Measurements from ENCODE around the gene TMEM238. TPM values are rescaled to one million over a fixed set of nuclear protein-coding genes. Genes with fewer than 3 reads are reported as not detected.

TMEM238 gene
- total and polyA plus RNA-seq, 9 donors: 0.14 to 0.49 (median 0.26) TPM

DNA sequence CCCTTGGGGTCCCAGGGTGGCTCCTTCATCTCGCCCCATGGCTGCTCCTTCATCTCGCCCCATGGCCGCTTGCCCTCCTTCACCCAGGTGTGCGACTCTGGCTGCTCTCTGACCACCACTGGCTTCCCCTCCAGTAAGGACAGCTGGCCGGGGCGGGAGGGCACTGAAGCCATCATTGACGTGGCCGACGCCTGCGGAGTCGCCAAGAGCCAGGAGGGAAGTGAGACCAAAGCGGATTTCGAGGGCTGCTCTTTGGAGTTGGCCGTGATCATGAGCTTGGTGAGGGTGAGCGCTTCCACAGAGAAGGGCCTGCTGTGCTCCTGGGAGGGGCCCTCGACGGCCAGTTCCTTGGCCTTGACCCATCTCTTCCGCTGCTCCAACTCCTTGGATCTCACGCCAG lies 25.6 kb downstream of the TMEM238 start:
- no peaks in the 10 kb centered on the region for H3K36me3 ChIP-seq (ENCODE audit: control insufficient read depth, insufficient read depth, low read length)
- no peak overlapping the region for H3K4me3 ChIP-seq (ENCODE audit: low read length)
- H3K27me3 ChIP-seq (ENCODE audit: control insufficient read depth, insufficient read depth, low read length): peaks cover 46% of the 10 kb centered on the region
- H3K9me3 ChIP-seq (replicated peaks; ENCODE audit: control insufficient read depth, low read depth, low read length): no peaks in the 10 kb centered on the region
- DNase-seq: no peak
- peaks cover 10% of the 10 kb centered on the region for H3K4me1 ChIP-seq (ENCODE audit: control insufficient read depth, insufficient read depth, low read length)
- H3K27ac ChIP-seq (ENCODE audit: low read length): no peak overlapping the region
- WGBS (ENCODE audit: insufficient coverage): 80% methylated on average over 19 of the region's 19 CpGs

- DNase-seq: no peak
- 4% methylated on average over 8 of the region's 13 CpGs for WGBS (ENCODE audit: insufficient coverage)
- H3K27me3 ChIP-seq (ENCODE audit: control insufficient read depth, insufficient read depth, low read length): peaks cover 75% of the 10 kb centered on the region
- H3K9me3 ChIP-seq (replicated peaks; ENCODE audit: control insufficient read depth, low read depth, low read length): no peaks in the 10 kb centered on the region
- peaks cover 14% of the 10 kb centered on the region for H3K4me1 ChIP-seq (ENCODE audit: control insufficient read depth, insufficient read depth, low read length)
- no peaks in the 10 kb centered on the region for H3K36me3 ChIP-seq (ENCODE audit: control insufficient read depth, insufficient read depth, low read length)
- no peak overlapping the region for H3K4me3 ChIP-seq (ENCODE audit: low read length)
- no peak overlapping the region for H3K27ac ChIP-seq (ENCODE audit: low read length)
These were observed 28.8 kb downstream of the TMEM238 start for GRCh38 chr19:55355213-55355821.

DNA sequence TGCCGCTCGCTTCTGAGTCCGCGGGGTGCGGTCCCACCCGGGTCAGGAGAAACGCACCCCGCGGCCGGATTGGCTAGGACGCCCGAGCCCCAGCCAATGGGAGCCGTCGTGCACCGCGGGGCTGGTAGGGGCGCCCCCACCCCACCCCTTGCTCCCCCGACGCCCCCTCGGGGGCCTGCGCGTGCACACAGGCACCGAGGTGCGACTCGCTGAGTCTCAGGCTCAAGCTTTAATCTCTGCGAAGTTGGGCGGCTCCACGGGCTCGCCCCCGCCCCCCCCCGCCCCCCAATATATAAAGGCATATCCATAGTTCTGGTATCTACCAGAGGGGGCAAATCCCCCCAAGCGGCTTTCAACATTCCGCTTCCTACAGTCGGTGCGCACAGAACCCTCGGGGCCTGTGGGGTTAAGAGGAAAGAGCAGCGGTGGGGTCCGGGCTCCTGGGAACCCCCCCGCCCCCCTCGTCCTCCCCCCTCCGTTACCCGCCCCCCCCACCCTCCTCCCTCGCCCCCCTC lies 29.3 kb downstream of the TMEM238 start, which contains the start of gene COX6B2:
Gene COX6B2, minus strand, starts transcription at position 22 of the 515 bp plus-strand sequence. CDS start 198 bp downstream, outside the sequence.
- Histone ChIP-seq H3K4me3 (ENCODE audit: low read length) (peak within 1 kb of the TSS; percentile 19), H3K36me3 (ENCODE audit: control insufficient read depth, insufficient read depth, low read length) (no peaks in the 10 kb centered on the region), H3K4me1 (ENCODE audit: control insufficient read depth, insufficient read depth, low read length) (peaks cover 14% of the 10 kb centered on the region), H3K27me3 (ENCODE audit: control insufficient read depth, insufficient read depth, low read length) (peaks cover 75% of the 10 kb centered on the region), H3K27ac (ENCODE audit: low read length) (no peak within 1 kb of the TSS), H3K9me3 (replicated peaks; ENCODE audit: control insufficient read depth, low read depth, low read length) (no peaks in the 10 kb centered on the region)
- DNase-seq: no peak
- WGBS (ENCODE audit: insufficient coverage): 0% methylated on average over 8 of the region's 43 CpGs

DNA sequence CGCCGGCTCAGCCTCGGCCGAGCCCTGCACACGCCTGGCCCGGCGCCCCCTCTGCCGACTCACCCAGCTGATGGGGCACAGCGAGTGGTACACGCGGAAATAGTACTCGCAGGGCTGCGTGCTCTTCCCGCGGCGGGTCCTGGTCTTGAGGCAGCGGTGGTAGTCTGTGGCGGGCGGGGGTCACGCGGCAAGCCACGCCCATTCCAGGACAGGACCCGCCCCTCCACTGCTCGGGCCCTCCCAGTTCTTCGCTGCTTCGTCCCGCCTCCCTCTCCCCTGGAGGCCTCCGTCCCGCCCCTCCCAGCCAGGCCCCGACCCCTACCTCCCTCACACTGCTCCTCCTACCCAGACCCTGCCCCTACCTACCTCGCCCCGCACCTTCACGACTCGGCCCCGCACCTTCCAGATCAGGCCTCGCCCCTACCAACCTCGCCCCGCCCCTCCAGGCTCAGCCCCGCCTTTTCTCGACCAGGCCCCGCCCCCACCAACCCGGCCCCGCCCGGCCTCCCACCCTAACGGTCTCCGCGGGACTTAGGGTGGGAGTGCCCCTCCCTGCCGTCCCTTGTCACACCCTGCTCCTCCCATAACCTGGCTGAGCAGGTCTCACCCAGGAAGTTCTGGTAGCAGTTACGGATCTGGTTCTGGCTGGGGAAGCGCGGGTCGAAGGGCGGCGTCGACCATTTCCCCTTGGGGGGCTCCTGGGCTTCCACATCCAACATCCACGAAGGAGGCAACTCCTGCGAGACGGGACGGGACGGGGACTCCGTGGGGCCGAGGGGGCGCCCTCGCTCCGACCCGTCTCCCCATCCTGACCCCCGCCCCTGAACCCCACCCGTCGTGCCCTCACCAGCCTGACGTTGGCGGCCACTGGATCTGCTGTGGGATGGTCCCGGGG lies 30.0 kb downstream of the TMEM238 start:
- WGBS (ENCODE audit: insufficient coverage): under 1% methylated on average over 51 of the region's 72 CpGs
- H3K36me3 ChIP-seq (ENCODE audit: control insufficient read depth, insufficient read depth, low read length): peaks cover 5% of the 10 kb centered on the region
- no peak for DNase-seq

DNA sequence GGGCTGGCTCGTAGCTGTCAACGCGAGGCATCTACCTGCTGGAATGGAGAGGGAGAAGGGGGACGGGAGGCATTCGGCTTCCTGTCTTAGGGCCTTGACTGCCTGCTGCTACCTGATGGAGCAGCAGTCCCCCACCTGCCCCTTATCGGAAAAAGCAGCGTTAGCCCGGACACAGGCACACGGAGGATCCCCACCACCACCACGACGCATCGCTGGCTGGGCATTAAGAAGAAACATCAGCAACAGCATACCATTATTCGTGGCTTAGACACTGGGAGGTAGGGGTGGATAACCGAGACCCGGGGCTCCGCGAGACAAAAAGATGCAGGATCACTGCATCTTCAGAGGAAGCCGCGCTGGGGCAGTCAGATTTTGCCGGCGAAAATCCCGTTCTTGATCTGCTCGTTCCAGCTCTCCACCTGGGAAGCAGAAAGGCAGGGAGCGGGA lies 30.7 kb downstream of the TMEM238 start:
- H3K36me3 ChIP-seq (ENCODE audit: control insufficient read depth, insufficient read depth, low read length): peaks cover 10% of the 10 kb centered on the region
- peak overlapping the region; percentile 19 for H3K4me3 ChIP-seq (ENCODE audit: low read length)
- no peak overlapping the region for H3K27ac ChIP-seq (ENCODE audit: low read length)
- DNase-seq: no peak
- H3K4me1 ChIP-seq (ENCODE audit: control insufficient read depth, insufficient read depth, low read length): peaks cover 18% of the 10 kb centered on the region
- 3% methylated on average over 15 of the region's 24 CpGs for WGBS (ENCODE audit: insufficient coverage)
- no peaks in the 10 kb centered on the region for H3K9me3 ChIP-seq (replicated peaks; ENCODE audit: control insufficient read depth, low read depth, low read length)
- peaks cover 72% of the 10 kb centered on the region for H3K27me3 ChIP-seq (ENCODE audit: control insufficient read depth, insufficient read depth, low read length)

More for the DNA sequence above, 30.0 kb downstream of the TMEM238 start:
- H3K27ac ChIP-seq (ENCODE audit: low read length): no peak overlapping the region
- no peaks in the 10 kb centered on the region for H3K9me3 ChIP-seq (replicated peaks; ENCODE audit: control insufficient read depth, low read depth, low read length)
- H3K4me1 ChIP-seq (ENCODE audit: control insufficient read depth, insufficient read depth, low read length): peaks cover 14% of the 10 kb centered on the region
- peaks cover 72% of the 10 kb centered on the region for H3K27me3 ChIP-seq (ENCODE audit: control insufficient read depth, insufficient read depth, low read length)
- H3K4me3 ChIP-seq (ENCODE audit: low read length): peak overlapping the region; percentile 19

DNA sequence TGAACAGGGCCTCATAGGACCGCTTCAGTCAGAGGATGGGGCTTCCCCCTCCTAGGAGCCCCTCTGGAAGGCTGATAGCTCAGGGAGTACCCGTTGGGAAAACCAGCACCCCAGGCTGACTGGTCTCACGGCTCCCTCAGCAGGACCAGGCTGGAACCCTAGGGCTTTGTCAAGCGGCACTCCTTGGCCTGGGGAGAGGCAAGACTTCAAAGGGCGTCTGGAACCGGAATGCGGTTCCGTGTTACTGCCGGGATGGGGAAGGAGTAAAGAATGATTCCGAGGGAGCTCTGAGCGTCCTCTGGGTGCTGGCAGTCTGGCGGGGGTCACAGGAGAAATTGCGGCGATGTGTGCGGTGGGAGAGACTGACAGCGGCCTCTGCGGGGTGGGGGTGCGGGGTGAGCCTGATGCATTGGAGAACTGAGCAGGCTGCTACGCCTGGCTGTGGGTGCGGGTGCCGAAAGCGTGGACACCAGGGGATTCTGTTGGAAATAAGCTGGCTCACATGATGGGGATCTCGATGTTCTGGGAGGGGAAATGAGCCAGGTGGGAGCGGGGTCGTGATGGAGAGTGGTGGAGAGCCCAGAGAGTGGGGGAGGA lies 31.4 kb downstream of the TMEM238 start:
- Histone ChIP-seq H3K36me3 (ENCODE audit: control insufficient read depth, insufficient read depth, low read length) (peaks cover 14% of the 10 kb centered on the region), H3K27ac (ENCODE audit: low read length) (no peak overlapping the region), H3K4me1 (ENCODE audit: control insufficient read depth, insufficient read depth, low read length) (peaks cover 25% of the 10 kb centered on the region), H3K27me3 (ENCODE audit: control insufficient read depth, insufficient read depth, low read length) (peaks cover 68% of the 10 kb centered on the region), H3K4me3 (ENCODE audit: low read length) (no peak overlapping the region), H3K9me3 (replicated peaks; ENCODE audit: control insufficient read depth, low read depth, low read length) (no peaks in the 10 kb centered on the region)
- 65% methylated on average over 23 of the region's 25 CpGs for WGBS (ENCODE audit: insufficient coverage)
- no peak for DNase-seq

- Histone ChIP-seq H3K9me3 (replicated peaks; ENCODE audit: control insufficient read depth, low read depth, low read length) (no peaks in the 10 kb centered on the region), H3K4me3 (ENCODE audit: low read length) (no peak overlapping the region), H3K4me1 (ENCODE audit: control insufficient read depth, insufficient read depth, low read length) (peaks cover 30% of the 10 kb centered on the region), H3K27me3 (ENCODE audit: control insufficient read depth, insufficient read depth, low read length) (peaks cover 63% of the 10 kb centered on the region), H3K36me3 (ENCODE audit: control insufficient read depth, insufficient read depth, low read length) (peaks cover 19% of the 10 kb centered on the region), H3K27ac (ENCODE audit: low read length) (no peak overlapping the region)
- 100% methylated on average over 2 of the region's 6 CpGs for WGBS (ENCODE audit: insufficient coverage)
- no peak for DNase-seq
These were observed 32.1 kb downstream of the TMEM238 start for GRCh38 chr19:55352040-55352439.

- H3K36me3 ChIP-seq (ENCODE audit: control insufficient read depth, insufficient read depth, low read length): peaks cover 21% of the 10 kb centered on the region
- H3K4me3 ChIP-seq (ENCODE audit: low read length): no peak overlapping the region
- no peak overlapping the region for H3K27ac ChIP-seq (ENCODE audit: low read length)
- H3K9me3 ChIP-seq (replicated peaks; ENCODE audit: control insufficient read depth, low read depth, low read length): no peaks in the 10 kb centered on the region
- H3K4me1 ChIP-seq (ENCODE audit: control insufficient read depth, insufficient read depth, low read length): peaks cover 41% of the 10 kb centered on the region
- DNase-seq: no peak
- 62% methylated on average over 7 of the region's 11 CpGs for WGBS (ENCODE audit: insufficient coverage)
- H3K27me3 ChIP-seq (ENCODE audit: control insufficient read depth, insufficient read depth, low read length): peaks cover 51% of the 10 kb centered on the region
These were observed 33.3 kb downstream of the TMEM238 start for GRCh38 chr19:55350620-55351315.

DNA sequence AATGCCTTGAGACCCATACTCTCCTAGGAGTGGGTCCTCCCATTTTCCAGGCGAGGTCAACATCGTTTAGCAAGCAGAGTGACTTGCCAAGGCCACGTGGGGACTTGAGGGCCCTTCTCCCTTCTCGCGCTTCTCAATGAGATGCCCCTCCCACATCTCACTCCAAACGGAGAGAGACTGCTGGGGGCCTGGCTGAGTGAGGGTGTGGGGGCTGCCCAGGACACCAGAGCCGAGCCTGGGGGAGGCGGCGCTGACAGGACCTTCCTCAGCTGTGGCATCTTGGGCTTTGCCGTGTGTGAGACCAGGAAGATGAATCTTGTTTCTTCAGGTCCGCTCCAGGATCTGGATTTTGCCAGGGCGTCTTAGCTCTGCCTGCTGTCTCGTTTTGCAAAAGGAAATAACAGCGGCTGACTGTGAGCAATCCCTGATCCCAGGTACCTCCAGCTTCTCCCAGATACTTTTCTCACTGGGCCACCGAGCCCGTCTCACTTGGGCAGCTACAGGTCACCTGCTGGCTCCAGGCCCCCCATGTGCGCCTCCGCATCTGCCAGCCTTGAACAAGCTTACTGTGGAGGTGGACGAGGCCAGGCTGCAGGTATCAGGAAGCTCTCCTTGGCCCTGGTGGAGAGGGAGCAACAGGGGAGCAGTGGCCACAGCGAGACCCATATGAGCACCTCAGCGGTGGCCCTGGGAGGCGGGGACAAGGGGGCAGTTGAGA lies 35.6 kb downstream of the TMEM238 start:
- peaks cover 28% of the 10 kb centered on the region for H3K27me3 ChIP-seq (ENCODE audit: control insufficient read depth, insufficient read depth, low read length)
- H3K27ac ChIP-seq (ENCODE audit: low read length): no peak overlapping the region
- 36% methylated on average over 15 of the region's 22 CpGs for WGBS (ENCODE audit: insufficient coverage)
- no peaks in the 10 kb centered on the region for H3K9me3 ChIP-seq (replicated peaks; ENCODE audit: control insufficient read depth, low read depth, low read length)
- peaks cover 53% of the 10 kb centered on the region for H3K4me1 ChIP-seq (ENCODE audit: control insufficient read depth, insufficient read depth, low read length)
- H3K4me3 ChIP-seq (ENCODE audit: low read length): no peak overlapping the region
- peaks cover 33% of the 10 kb centered on the region for H3K36me3 ChIP-seq (ENCODE audit: control insufficient read depth, insufficient read depth, low read length)
- no peak for DNase-seq

Data from muscle of leg (tissue), 11 donors.